ENCODE data around the gene IFT81.
"Not testable (repeated sequence)": the region's sequence is repeated elsewhere in the genome, so short reads cannot be mapped to it uniquely, and the experiment has no call there.

Gene IFT81

DNA sequence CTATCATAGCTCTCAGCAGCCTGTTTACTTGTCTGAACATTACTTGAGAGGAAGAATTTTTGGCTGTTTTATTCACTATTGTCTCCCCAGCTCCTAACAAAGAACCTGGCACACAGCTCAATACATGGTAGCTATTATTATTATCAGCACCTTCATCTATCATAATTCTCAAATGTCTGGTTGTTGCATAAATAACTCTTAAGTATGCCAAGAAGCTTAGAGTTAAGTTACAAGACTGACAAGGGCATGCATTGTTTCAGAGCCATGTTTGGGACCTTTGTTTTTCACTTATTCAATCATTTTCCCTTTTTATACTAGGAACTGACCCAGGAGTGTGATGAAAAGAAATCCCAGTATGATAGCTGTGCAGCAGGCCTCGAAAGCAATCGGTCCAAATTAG, 79.4 kb downstream of the IFT81 start:
- DNase-seq (ENCODE audit: low spot score): no peak

DNA sequence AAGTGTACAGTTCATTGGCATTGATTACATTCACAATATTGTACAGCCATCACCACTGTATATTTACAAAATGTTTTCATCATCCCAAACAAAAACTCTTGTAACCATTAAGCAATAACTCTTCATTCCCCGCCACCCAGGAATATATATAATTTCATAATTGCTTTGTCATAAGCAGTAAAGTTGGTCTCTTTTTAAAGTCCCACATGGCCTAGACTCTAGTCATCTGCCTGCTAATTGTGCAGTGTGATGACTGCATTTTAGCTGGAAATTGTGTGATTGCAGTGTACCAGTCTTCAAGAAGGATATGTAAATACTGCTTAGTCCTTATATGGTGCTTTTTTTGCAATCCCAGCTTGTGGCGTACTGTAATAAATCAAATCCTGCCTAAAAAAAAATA, 81.8 kb downstream of the IFT81 start:
- no peak for DNase-seq (ENCODE audit: low spot score)

DNA sequence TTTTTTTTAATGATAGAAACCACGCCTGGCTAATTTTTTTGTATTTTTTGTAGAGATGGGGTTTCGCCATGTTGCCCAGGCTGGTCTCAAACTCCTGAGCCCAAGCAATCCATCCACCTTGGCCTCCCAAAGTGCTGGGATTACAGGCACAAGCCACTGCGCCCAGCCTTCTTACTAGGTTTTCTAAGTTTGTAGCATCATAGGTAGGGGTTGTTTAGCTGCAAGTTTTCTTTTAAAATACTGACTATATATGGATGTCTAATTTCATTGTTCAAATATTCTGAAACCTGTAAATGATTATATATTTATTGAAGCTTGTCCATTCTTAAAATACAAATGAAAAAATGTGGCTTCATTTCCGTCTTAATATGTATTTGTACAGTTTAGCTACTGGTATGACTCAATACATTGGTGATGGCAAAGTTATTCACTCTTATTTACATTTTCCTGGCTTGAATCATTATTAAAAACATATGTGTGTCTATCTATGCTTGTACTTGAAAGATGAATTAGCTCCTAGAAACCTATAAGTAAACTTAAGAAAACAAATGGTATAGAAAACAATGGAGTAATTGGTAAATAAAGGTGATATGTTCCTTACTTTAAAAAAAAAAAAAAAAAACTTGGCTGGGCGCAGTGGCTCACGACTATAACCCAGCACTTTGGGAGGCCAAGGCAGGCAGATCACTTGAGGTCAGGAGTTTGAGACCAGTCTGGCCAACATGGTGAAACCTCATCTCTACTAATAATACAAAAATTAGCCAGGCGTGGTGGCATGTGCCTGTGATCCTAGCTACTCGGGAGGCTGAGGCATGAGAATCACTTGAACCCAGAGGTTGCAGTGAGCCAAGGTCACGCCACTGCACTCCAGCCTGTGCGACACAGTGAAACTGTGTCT, 87.7 kb downstream of the IFT81 start:
- DNase-seq (ENCODE audit: low spot score): not testable (repeated sequence)

DNA sequence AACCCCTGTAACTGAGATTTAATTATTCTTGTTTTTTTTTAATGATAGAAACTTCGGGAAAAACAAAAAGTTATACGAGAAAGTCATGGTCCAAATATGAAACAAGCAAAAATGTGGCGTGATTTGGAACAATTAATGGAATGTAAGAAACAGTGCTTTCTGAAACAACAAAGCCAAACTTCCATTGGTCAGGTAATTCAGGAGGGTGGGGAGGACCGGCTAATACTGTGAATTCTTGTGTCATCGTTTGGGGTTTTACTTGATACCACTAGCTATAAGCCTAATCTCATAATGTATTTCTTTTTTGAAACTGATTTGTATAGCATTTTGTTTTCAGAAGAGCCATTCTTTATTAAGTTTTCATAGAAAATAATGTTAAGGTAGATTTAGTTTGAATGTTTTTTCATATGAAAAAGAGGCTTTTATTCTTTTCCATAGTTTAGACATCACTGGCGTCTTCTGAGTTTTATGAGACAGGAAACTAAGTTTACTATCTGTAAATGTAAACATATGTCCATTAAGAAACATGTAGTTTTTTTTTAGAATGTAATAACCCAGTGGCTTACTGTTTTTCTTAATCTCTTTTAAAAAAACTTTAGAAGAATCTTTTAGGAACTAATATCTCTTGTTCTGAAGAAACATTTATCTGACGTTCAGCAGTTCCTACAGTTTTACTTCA, 94.0 kb downstream of the IFT81 start:
- no peak for DNase-seq (ENCODE audit: low spot score)

DNA sequence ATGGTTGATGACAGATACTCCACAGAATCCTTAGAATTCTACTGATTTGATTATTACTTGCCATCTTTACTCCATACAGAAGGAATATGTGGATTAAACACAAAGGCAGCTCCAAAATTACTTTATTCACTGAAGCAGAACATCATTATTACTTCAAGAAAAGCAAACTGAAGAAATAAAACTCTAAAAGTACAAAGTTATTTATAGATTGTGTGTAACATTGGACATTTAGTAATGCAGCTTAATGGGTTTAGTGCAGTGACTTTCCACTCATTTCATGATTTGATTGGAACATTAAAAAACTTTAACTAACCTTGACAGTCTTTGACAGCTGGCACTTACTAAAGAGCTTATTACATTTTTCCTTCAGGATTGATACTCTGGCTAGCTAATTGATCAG, 97.9 kb downstream of the IFT81 start:
- no peak for DNase-seq (ENCODE audit: low spot score)

DNA sequence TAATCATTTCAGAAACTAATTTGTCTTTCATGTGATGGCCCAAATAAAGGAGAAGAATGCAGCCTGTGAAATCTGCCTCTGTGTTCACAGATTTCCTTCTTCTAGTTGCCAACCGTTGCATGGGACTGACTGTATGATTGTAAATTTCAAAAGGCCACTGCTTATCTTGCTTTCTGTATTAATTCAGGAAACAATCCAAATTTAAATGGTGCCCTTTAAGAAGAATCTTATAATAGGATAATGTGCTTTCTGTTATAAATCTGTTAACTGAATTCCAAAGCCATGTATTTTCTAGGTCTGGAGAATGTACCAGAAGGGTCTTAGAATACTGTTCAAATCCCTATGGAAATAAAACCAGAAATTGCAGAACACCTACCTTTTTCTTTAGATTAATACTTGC, 98.3 kb downstream of the IFT81 start:
- no peak for DNase-seq (ENCODE audit: low spot score)

DNA sequence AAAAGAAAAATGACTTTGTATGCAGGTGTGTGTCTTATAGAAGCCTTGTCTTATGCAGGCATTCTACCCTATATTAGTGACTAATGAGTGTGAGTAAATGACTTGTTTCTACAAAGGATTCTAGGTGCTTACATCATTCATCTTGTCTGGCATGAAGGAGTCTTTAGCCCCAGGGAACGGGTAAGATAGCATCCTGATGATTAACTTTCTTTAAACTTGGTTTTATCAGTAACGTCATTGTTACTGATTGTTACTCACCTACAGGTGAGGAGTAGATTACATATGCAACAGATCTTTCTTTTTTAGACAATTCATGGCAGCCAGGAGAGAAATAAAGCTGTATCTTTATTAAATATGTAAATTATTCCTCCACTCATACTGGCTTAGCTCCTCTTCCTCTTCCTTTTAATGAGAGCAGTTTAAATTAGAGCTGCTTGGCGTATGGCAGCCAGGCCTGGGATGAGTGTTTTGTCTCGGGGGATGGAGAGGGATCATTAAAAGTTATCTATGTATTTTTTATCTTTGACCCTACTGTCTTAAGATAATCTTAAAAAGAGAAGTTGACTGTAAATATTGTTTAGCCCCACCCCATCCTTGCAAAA, 99.7 kb downstream of the IFT81 start:
- DNase-seq (ENCODE audit: low spot score): no peak

DNA sequence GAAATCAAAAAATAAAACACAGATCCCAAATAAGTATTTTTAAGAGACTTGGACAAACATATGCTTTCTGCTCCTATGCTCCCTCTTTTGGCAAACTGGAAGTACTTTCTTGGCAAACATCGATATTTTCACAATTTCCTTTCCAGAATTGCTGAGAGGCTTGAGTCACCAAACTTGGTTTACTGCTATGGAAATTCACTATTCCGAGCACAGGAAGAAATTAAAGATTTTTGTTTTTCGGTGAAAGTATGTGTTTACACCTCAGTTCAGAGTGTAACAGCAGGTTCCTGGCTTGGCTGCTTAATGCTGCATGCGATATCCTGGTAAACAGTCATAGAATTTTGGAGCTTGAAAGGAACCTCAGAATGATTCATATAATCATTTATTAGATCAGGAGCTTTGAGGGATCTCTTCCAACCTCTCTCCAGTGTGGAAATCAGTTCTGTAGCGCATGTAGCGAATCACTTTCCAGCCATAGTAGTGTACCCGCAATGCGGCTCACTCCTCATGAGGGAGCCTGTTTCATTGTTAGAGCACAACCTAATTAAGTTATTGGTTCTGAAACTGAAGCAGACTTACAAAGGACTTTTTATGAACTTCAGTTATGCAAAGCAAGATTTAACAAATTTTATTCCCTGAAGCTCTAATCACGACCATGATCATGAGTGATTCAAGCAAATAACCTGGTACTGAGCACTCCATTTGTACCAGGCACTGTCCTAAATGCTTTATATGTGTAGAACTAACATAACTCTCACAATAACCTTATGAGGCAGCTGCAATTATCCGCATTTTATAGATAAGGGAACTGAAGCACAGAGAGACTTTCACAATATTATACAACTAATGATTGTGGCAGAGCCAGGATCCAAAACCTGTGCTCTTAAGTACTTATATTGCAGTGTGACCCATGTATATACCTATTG, 100.5 kb downstream of the IFT81 start:
- DNase-seq (ENCODE audit: low spot score): no peak

DNA sequence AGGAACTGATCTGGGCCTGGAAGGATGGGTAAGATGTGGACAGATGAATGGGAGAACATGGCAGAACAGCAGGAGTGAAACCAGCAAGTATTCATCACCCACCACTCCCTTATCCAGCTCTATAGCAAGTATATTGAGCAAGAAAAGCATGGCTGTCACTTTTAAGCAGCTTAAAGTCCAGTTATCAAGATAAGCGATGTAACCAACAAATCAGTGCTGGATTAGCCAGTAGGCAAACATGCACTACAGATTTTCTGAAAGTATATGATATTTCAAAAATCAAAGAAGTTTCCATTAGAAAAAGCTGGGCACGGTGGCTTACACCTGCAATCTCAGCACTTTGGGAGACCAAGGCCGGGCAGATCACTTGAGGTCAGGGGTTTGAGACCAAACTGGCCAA, 103.0 kb downstream of the IFT81 start:
- no peak for DNase-seq (ENCODE audit: low spot score)

DNA sequence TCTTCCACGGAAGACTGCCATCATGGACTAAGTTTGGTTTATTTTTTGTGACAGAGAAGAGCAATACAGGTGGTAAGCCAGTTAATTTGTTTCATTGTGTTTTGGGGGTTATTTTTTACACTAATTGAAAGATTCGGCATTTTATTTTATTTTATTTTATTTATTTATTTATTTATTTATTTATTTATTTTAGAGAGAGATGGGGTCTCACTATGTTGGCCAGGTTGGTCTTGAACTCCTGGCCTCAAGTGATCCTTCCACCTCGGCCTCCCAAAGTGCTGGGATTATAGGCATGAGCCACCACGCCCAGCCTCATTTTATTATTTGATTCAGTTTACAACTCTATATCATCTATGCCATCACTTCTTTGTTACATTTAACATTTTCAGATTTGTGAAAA, 104.2 kb downstream of the IFT81 start:
- DNase-seq (ENCODE audit: low spot score): not testable (repeated sequence)

DNA sequence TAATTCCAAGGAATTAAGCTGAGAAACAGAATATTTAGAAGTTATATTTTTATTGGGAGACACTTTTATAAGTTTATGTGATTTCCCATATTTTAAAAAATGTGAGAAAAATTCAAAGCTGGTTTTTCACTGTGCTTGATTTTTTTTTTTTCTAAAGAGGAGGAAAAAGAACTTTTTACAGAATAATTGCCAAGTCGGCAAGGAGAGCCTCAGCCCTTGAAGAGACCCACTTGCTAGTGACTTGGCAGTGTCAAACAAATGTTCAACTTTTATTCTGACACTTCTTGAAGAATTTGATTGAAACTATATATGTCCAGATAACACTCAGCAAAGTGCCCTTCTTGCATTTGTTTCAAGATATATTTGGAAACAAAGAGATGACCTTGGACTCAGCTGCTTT, 104.6 kb downstream of the IFT81 start:
- DNase-seq (ENCODE audit: low spot score): no peak

DNA sequence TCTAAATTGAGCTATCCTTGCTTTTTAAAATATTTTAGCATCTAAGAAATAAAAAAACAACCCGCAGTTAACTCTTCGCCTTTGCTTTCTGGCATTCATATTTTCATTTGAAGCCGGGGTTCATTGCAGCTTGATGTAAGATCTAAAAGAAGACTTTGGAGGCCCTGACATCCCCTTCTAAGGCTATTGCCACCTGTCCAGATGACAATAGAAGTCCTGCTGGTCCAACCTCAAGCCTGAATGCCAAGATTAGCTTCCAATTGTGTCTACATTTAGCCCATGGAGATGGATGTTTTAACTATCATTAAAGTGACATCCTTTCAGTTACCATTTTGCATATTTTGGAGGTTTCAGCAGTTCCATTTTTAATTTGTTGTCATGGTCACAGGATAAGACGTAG, 105.3 kb downstream of the IFT81 start:
- no peak for DNase-seq (ENCODE audit: low spot score)

DNA sequence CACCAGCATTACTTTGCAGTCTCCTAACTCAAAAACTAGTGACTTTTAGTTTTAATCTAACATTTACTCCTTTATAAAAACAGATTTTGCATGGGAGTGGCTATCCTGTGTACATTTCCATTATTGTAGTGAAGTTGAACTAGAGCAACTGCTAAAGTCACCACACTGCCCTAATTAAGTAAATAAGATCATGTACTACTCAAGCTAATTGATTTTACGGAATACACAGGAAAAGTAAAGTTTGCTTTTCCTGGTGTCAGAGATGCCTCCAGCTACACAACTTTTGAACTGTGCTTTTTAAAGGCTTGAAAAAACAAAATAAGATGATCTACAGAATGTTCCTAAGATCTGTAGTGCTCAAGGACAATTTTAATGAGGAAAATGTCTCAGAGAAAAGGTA, 106.5 kb downstream of the IFT81 start:
- no peak for DNase-seq (ENCODE audit: low spot score)

DNA sequence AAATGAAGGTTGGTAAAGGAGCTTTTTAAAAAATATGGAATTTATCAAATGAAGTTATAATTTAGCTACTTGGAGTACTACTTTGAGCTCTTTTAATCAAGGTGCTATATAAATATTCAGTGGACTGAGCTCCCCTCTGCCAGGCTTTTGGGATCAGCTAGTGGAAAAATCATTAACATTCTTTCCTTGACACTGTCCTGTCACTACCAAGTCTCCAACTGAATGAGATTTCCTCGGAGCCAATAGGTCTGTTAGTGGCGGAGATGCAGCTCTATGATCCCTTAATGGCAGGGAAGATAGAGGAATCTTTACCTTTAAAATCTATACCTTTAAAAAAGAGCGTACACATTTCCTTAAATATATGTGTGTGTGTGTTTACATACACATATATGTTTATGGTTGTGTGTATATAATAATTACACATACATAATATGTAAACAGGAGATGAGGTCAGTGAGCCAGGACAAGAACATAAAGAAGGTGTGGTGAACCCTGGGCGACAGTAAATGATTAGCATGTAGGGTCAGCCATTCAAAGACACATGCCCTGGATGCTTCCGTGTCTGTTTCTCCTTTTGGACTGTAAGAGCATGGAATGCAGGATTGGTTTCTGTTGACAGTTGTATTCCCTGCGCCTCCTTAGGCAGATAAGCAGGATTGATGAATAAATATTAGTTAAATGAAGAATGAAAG, 109.2 kb downstream of the IFT81 start:
- DNase-seq (ENCODE audit: low spot score): no peak

DNA sequence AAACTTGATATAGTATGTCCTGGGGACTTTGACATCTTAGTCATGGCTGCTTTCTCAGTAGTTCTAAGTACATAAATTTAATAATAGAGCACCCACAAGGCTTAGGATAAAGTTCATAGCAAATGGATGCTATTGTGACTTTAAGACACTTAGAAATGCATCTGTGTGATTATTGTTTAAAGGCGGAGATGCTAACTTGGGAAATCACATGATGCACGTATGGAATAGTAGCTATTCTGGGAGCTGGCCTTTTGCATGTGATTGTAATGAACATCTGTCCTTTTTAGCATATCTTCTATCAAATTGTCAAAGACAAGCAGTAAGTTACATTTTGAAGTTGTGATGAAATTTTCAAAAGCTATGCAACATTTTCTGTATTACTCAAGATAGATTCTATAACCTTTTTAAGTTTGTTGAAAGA, 110.2 kb downstream of the IFT81 start:
- DNase-seq (ENCODE audit: low spot score): no peak

DNA sequence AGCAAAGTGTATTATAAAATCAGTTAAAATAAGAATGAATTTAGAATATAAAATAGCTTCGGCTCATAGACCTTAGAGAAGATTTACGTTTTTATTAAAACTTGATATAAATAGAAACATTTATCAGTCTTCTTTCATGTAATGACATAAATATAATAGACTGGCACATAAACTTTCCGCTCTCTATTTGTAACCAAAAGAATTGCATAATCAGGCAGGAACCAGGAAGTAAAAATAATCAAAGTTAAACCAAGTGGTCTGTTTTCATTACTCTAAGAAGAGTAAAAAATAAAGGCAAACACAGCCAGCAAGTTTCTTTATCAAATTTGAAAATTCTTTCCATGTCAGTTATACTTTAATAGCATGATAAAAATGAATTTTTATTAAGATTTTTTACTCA, 110.6 kb downstream of the IFT81 start:
- no peak for DNase-seq (ENCODE audit: low spot score)

DNA sequence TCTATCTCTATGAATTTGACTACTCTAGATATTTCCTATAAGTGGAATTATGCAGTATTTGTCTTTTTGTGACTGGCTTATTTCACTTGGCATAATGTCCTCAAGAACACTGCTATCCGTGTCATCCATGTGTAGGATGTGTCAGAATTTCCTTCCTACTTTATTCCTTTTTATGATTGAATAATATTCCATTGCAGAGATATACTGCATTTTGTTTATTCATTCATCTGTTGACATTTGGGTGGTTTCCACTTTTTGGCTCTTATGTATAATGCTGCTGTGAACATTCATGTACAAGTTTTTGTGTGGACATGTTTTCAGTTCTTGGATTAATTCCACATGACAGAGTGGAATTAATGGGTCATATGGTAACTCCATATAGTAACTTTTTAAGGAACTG, 111.2 kb downstream of the IFT81 start:
- no peak for DNase-seq (ENCODE audit: low spot score)

DNA sequence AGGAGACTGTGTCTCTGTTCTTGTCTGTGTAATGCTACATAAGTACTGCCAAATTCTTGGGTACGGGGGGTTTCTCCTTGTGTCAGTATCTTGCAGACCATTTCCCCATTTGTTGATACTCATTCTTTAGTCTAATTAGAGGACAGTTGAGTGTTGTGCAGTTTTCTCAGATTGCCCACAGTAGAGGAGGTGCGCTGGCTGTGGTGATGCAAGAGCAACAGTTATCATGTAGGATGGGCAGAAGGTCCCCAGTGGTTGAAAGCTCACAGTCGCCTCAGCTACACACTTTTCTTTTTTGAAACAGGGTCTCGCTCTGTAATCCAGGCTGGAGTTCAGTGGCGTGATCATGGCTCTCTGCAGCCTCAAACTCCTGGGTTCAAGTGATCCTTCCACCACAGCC, 119.1 kb downstream of the IFT81 start:
- no peak for DNase-seq (ENCODE audit: low spot score)

DNA sequence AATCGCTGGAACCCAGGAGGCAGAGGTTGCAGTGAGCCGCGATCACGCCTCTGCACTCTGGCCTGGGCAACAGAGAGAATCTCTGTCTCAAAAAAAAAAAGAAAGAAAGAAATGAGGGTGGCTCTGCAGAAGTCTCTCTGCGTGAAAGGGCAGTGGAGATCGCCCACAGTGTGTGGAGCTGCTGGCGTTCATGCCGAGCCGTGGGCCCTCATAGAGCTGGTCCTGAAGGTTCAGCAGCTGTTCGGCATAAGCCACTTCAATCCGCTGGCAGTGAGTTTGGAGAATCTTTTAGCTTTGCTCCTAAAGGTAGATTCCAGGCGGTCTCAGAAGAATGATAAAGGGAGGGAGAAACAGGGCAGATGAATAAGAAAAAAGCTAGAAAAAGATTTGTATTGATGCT, 120.2 kb downstream of the IFT81 start:
- DNase-seq (ENCODE audit: low spot score): no peak

DNA sequence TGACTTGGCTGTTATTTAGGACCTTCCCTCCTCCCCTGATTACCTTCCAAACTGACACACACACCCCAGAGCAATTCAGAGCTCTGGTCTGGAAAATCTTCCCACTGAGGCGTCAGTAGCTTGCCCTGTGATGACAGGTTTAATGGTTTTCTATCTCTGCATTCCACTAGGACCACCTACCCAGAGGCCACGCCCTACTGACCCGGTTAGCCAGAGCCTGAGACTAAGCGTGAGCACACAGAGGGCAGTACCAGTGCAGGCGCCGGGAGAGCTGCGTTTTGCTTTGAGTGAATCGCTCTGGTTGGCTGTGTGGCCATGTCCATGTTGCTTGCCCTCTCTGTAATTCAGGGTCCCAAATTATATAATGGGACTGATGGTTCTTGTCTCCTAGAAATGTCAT, 120.7 kb downstream of the IFT81 start:
- DNase-seq (ENCODE audit: low spot score): no peak

DNA sequence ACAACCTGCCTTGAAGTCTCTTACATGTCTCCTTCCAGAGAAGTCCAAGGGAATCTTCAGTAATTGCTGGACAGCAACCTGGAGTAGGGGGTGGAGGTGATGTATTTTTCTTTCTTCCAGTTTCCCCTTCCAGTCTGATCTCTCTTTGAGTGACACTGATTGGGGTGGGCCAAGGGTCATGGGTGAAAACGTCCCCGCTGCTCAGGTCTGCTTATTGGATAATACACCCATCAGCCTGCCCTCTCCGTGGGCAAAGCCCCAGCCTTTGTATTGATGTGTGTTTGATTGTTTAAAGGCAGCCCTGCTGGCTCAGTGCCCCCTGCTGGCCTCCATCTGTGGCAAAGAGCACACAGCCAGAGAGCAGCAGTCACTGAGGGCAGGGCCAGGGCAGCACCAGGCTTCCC, 121.2 kb downstream of the IFT81 start:
- no peak for DNase-seq (ENCODE audit: low spot score)

All from hematopoietic multipotent progenitor cell treated with erythropoietin and hydrocortisone succinate and interleukin-3 and kit ligand, for 17 days (in vitro differentiated cells).